Effector memory CD4-positive, alpha-beta T cell (primary cell): ENCODE data around the gene GNA15.

Experiments
- DNase-seq, 3 donors: peaks; one replicate each; pipeline ENCODE4 v3.0.0-alpha.2; 2020
- H3K27ac ChIP-seq: 2 replicates; pipeline ENCODE4 v1.7.0; 2013; ENCODE audit warnings: mild to moderate bottlenecking, low read length, moderate library complexity; ENCODE audit not compliant: insufficient read depth, poor library complexity, severe bottlenecking
- H3K27me3 ChIP-seq: replicated peaks from 2 replicates; pipeline ENCODE4 v1.7.0; 2013; ENCODE audit warnings: mild to moderate bottlenecking, low read length; ENCODE audit not compliant: insufficient read depth, control insufficient read depth, poor library complexity, severe bottlenecking
- H3K36me3 ChIP-seq: 2 replicates; pipeline ENCODE4 v1.7.0; 2013; ENCODE audit warnings: mild to moderate bottlenecking, low read length, moderate library complexity; ENCODE audit not compliant: control insufficient read depth, insufficient read depth
- H3K4me1 ChIP-seq: 2 replicates; pipeline ENCODE4 v1.7.0; 2013; ENCODE audit warnings: low read length, mild to moderate bottlenecking; ENCODE audit not compliant: control insufficient read depth, insufficient read depth, poor library complexity, severe bottlenecking
- H3K4me3 ChIP-seq: 2 replicates; pipeline ENCODE4 v1.7.0; 2013; ENCODE audit warnings: low read length, low read depth, mild to moderate bottlenecking; ENCODE audit not compliant: insufficient read depth, poor library complexity, severe bottlenecking
- H3K9me3 ChIP-seq: 2 replicates; pipeline ENCODE4 v1.7.0; 2013; ENCODE audit warnings: mild to moderate bottlenecking, low read length, moderate library complexity; ENCODE audit not compliant: control insufficient read depth

GNA15 gene

GRCh38 chr19:3136684-3137055, 837 bp downstream of the GNA15 start:
- Histone ChIP-seq H3K36me3 (no peaks in the 10 kb centered on the region), H3K27me3 (no peaks in the 10 kb centered on the region), H3K4me1 (peaks cover 36% of the 10 kb centered on the region), H3K9me3 (no peaks in the 10 kb centered on the region), H3K4me3 (peak overlapping the region; percentile 57), H3K27ac (peak overlapping the region; percentile 67)
- DNase-seq, result no peak

- peak overlapping the region; percentile 57 for H3K4me3 ChIP-seq
- no peak for DNase-seq
- no peaks in the 10 kb centered on the region for H3K27me3 ChIP-seq
- no peaks in the 10 kb centered on the region for H3K36me3 ChIP-seq
- peaks cover 40% of the 10 kb centered on the region for H3K4me1 ChIP-seq
- no peaks in the 10 kb centered on the region for H3K9me3 ChIP-seq
- peak overlapping the region; percentile 67 for H3K27ac ChIP-seq
Observed at GRCh38 chr19:3137119-3137518, 1.3 kb downstream of the GNA15 start.

GRCh38 chr19:3138268-3138667, 2.4 kb downstream of the GNA15 start:
- no peak overlapping the region for H3K4me3 ChIP-seq
- no peaks in the 10 kb centered on the region for H3K36me3 ChIP-seq
- no peak for DNase-seq
- no peaks in the 10 kb centered on the region for H3K9me3 ChIP-seq
- H3K27me3 ChIP-seq, result no peaks in the 10 kb centered on the region
- H3K27ac ChIP-seq, result no peak overlapping the region
- H3K4me1 ChIP-seq, result peaks cover 34% of the 10 kb centered on the region

- Histone ChIP-seq H3K36me3 (no peaks in the 10 kb centered on the region), H3K4me1 (peaks cover 17% of the 10 kb centered on the region), H3K9me3 (no peaks in the 10 kb centered on the region), H3K27me3 (no peaks in the 10 kb centered on the region), H3K27ac (no peak overlapping the region), H3K4me3 (no peak overlapping the region)
- no peak for DNase-seq
Observed at GRCh38 chr19:3140667-3141038, 4.8 kb downstream of the GNA15 start.

- H3K36me3 ChIP-seq, result no peaks in the 10 kb centered on the region
- peak overlapping the region; percentile 57 for H3K27ac ChIP-seq
- H3K4me3 ChIP-seq, result no peak overlapping the region
- DNase-seq, result no peak
- no peaks in the 10 kb centered on the region for H3K27me3 ChIP-seq
- H3K4me1 ChIP-seq, result peaks cover 19% of the 10 kb centered on the region
- H3K9me3 ChIP-seq, result no peaks in the 10 kb centered on the region
Observed at GRCh38 chr19:3142292-3142670, 6.4 kb downstream of the GNA15 start.

- H3K36me3 ChIP-seq, result no peaks in the 10 kb centered on the region
- no peak for DNase-seq
- H3K27ac ChIP-seq, result no peak overlapping the region
- no peaks in the 10 kb centered on the region for H3K27me3 ChIP-seq
- no peak overlapping the region for H3K4me3 ChIP-seq
- H3K4me1 ChIP-seq, result peaks cover 19% of the 10 kb centered on the region
- no peaks in the 10 kb centered on the region for H3K9me3 ChIP-seq
Observed at GRCh38 chr19:3142781-3143337, 7.0 kb downstream of the GNA15 start.

- no peaks in the 10 kb centered on the region for H3K9me3 ChIP-seq
- no peak overlapping the region for H3K4me3 ChIP-seq
Observed at GRCh38 chr19:3145909-3146676, 10.3 kb downstream of the GNA15 start.

GRCh38 chr19:3146677-3147100, 10.9 kb downstream of the GNA15 start:
- Histone ChIP-seq H3K4me1 (peaks cover 12% of the 10 kb centered on the region), H3K4me3 (no peak overlapping the region), H3K27ac (no peak overlapping the region), H3K36me3 (no peaks in the 10 kb centered on the region), H3K9me3 (no peaks in the 10 kb centered on the region), H3K27me3 (no peaks in the 10 kb centered on the region)
- DNase-seq, result peak; percentile 40 to 63 (median 52)

More at GRCh38 chr19:3145909-3146676, 10.3 kb downstream of the GNA15 start:
- Histone ChIP-seq H3K27ac (no peak overlapping the region), H3K4me1 (peaks cover 18% of the 10 kb centered on the region), H3K36me3 (no peaks in the 10 kb centered on the region), H3K27me3 (no peaks in the 10 kb centered on the region)
- no peak for DNase-seq

GRCh38 chr19:3148503-3148902, 12.7 kb downstream of the GNA15 start:
- DNase-seq, result no peak
- no peak overlapping the region for H3K4me3 ChIP-seq

GRCh38 chr19:3149089-3149488, 13.3 kb downstream of the GNA15 start:
- DNase-seq, result no peak
- H3K27me3 ChIP-seq, result no peaks in the 10 kb centered on the region
- H3K27ac ChIP-seq, result no peak overlapping the region
- H3K9me3 ChIP-seq, result no peaks in the 10 kb centered on the region
- H3K36me3 ChIP-seq, result no peaks in the 10 kb centered on the region
- H3K4me1 ChIP-seq, result peaks cover 21% of the 10 kb centered on the region
- H3K4me3 ChIP-seq, result no peak overlapping the region

More at GRCh38 chr19:3148503-3148902, 12.7 kb downstream of the GNA15 start:
- no peaks in the 10 kb centered on the region for H3K27me3 ChIP-seq
- H3K36me3 ChIP-seq, result no peaks in the 10 kb centered on the region
- peaks cover 15% of the 10 kb centered on the region for H3K4me1 ChIP-seq
- no peaks in the 10 kb centered on the region for H3K9me3 ChIP-seq
- H3K27ac ChIP-seq, result no peak overlapping the region
